GM19043 (cell line): ENCODE data around the gene UBA1.

Experiments
- ATAC-seq: cut with Tn5 transposase; IDR thresholded peaks from one replicate; pipeline ENCODE4 v1.9.1; 2021; ENCODE audit warnings: low read depth; ENCODE audit not compliant: unreplicated experiment

Gene UBA1

DNA sequence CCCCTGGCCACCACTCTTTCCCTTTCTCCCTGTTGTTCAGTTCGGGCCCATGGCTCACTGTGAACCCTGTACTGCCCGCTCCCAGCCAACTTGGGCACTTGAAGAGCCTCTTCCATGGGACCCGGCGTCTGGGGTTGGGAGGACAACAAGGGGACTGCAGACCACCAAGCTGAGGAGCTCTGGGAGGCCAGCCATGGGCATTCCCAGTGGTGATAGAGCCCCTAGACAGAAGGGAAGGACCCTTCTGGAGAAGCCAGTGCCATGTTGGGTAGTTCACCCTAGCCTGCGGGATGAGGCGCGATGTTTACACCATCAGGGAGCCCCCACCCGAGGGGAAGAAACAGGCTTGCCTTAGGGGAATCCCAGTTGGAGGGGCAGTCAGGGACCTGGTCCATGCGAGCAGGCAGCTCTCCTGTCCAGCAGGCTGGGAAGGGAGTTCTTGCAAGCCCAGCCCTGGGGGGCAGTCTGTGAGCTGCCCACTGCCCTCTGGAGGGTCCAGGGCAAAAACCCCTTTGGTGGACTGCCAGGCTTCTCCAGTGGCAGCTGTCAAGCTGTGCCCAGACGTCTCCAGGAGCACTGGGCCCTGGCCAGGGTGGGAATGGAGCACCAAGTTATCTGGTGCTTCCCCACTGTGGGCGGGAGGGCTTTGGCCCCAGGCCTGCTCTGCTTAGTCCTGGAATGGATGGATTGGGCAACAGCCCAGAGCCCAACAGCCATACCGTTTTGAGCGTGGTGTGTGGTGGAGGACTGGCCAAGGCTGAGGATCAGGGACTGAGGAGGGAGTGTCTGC lies 23.7 kb upstream of the UBA1 start:
- ATAC-seq, result no peak

DNA sequence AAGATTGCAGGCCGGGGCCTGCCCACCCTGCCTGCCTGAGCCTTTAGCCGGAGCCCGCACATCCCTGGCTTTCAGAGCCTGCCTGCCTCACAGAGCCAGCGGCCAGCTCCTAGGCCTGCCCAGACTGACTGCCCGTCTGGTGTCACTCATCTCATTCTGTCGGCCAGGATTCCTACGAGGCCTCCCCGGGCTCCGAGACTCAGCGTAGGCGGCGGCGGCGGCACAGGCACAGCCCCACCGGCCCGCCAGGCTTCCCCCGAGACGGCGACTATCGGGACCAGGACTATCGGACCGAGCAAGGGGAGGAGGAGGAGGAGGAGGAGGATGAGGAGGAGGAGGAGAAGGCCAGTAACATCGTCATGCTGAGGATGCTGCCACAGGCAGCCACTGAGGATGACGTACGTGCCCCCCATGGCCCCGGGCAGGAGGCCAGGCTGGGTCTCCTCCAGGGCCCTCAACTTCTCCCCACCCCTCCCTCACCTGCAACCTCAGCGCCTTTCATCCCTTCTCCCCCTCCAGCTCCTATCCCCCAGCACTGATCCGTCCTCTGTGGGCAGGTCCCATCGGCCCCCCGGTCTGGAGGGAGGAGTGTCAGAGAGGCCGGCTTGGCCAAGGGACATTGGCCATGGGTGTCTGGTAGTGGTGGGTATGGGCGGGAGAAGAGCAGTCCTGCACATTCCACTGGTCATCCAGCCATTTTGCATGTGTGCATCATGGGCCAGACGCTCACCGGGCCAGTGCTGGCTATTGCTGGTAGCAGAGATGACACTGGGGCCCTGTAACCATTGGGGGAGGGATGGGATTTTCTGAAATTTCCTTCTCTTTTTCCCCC lies 22.6 kb upstream of the UBA1 start:
- ATAC-seq, result no peak

DNA sequence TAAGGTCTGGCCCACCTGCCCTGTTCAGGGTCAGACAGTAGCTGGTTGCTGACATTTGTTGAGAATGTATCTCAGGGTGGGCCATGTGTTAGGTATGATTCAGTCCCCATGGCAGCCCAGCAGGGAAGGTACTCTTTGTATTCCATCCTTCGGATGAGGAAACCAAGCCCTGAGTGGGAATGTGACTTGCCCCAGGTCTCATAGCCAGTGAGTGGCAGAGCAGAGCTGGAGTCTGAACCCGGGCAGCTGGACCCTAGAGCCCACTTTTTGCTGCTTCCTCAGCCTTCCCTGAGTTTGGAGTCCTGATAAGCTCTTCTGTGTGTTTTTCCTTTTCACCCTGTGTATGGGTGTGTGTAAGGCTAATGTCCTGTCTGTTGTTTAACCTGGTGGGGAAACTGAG lies 21.6 kb upstream of the UBA1 start:
- ATAC-seq, result no peak

DNA sequence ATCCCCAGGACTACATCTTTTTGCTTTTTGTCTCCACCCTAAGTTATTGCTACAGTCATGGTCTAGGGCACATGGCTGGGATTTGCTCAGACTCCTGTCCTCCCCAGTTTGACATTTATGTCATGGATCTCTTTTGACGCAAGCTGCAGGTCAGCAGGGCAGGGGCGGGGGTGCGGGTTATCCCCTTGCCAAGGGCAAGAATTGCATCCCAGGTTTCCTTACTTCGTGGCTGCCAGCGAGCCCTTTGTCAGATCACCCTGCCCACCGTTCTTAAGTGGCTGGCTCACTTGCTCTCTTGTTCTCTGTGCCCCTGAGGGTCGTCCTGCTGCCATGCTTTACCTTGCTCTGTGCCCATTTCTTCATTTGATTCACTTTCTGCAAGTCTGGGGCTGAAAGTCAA lies 21.1 kb upstream of the UBA1 start:
- ATAC-seq, result no peak

DNA sequence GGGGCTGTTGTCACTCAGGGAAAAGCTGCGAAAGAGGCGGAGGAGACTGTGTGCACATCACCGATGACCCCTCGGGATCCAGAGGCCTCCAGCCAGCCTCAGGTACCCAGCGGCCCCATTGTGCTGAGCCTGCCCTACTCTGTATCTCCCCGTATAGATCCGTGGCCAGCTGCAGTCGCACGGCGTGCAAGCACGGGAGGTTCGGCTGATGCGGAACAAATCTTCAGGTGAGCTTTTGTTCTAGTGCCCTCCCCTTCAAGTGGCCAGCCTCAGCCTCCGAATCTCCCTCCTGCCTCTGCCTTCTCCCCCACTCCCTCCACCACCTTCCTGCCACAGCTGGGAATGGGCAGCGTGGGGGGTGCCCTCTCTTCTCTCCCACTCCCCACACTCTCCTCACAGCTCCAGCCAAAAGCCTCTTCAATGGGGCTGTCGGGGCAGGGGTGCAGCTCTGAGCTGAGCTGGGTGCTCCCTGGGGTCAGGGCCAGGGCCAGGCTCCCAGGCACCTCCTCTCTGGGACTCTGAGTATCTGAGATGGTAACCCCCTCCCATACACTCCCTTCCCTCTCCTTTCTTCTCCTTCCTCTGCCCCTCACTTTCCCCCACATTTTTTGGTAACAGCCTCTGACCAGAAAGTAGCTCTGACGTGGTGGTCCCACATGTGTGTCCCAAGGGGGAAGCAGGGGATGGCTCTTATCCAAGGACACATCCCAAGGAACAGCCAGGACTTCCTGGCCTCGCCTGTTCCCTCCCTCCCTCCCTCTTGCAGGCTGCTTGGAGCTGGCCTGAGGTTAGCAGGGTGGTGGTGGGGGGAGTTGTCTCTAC lies 20.4 kb upstream of the UBA1 start:
- no peak for ATAC-seq

DNA sequence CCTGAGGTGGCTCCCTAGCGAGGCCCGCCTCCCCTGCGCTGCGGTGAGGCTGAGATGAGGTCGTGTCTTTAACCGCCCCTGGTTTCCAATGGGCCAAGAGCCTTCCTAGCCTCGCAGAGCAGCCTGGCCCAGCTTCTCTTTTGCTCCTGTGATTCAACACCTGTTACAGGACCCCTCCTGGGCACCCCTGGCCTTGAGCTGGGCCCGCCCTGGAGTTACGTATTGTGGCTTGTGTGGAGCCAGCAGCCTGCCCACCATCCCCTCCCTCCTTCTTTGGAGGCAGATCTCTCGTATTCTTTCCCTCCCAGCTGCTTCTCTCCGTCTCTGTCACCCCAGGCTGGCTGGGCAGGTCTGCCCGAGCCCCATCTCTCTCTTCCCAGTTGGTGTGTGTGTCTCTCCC lies 19.3 kb upstream of the UBA1 start:
- no peak for ATAC-seq

DNA sequence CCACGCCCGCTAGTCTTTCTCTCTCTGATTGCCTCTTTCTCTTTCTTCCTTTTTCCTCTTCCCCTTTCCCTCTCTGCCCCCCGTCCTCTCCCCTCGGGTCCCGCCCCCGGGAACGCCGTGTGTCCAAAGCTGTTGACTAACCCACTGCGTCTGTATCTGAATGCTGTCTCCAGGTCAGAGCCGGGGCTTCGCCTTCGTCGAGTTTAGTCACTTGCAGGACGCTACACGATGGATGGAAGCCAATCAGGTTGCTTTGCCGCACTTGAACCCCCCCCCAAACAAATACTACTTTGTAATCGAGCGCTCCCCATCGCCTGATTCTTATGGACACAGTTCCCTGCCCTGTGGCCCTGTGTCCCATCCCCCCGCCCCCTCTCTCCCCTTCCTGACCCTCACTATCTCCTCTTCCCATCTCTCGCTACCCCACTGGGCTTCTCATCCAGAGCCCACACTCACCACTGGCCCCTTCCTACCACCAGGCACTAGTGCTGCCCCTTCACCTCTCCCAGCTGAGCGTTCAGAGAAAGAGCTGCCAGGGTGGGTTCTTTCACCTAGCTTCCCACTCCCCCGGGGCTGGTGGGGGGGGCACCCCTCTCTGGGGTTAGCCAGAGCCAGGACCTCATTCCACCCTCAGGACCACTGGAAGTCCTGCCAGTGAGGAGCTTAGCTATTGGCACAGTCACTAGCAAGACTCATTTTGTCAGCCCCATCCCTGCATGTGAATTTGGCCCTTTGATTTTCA lies 18.6 kb upstream of the UBA1 start:
- no peak for ATAC-seq

DNA sequence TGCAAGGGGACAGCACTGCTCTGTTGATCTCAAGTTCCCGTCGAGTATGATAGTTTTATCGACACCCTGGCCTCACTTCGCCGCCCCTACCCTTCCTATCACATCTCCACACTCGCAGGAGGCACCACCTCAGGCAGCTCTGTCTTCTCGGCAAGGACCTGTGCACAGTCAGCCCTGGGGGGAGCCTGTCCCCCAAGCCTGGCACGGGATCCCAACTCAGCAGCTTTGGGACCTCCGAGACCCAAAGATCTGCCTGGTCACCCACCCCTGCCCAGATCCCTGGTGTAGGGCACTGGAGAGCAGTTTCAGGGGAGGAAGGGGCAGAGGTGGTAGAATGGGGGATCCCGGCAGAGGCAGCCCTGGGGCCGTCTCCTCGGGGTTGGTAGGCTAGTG lies 18.0 kb upstream of the UBA1 start:
- no peak for ATAC-seq

DNA sequence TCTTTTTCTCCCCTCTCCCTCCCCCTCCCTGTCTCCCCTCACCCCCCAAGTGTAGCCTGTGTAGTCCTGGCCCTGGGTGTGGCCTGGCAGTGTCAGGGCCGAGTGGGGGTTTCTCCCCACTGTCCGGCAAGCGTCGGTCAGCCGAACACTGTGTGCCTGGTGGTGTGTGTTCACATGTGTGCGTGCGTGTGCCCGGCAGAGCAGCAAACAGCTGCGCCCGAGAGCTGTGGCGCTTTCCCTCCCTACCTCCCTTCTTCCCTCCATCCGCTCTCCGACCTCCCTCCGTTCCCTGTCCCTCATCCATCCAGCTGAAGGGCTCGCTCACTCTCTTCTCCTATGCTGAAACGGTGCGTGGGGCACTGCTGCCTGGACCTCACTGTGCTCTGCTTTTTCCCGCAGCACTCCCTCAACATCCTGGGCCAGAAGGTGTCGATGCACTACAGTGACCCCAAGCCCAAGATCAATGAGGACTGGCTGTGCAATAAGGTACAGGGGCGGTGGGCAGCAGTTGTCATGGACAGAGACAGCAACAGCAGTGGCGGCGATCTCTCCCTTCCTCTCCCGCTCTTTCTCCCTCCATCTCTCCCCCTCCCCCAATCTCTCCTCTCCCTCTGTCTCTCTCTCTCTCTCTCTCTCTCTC lies 17.4 kb upstream of the UBA1 start:
- no peak for ATAC-seq

DNA sequence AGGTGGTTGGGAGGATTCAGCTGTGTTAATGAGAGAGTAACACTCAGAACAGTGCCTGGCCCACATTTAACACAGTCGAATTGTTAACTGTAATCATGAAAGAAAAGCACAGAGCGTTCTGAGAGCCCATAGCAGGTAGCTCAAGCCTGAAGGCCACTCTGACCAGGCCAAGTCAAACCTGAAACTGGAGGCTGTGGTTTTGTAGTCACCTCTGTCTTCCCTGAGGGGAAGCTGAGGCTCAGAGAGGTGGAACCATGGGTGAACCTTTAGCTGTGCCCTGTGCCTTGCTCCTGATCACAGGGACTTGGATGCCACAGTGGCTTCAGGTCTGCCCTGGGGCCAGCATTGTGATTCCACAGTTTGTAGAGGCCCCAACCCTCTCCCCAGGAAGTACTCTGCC lies 16.6 kb upstream of the UBA1 start:
- ATAC-seq, result no peak

DNA sequence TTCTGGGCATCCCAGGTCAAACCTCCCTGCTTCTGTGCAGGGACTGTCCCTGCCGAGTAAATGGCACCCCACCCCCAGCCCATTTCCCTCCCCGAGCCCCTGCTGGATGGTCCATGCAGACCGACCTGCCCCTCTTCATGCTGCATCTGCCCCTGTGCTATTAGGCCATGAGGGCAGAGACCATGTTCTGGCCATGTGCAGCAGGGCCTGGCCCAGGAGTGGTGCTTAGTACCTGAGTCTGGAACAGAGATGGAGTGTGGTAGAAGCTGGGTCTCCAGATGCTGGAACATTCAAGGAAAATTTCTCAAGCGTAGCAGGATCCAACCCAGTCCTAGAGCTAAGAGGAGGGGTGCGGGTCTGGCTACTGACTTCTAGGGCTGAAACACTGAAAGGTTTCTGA lies 15.3 kb upstream of the UBA1 start:
- no peak for ATAC-seq

DNA sequence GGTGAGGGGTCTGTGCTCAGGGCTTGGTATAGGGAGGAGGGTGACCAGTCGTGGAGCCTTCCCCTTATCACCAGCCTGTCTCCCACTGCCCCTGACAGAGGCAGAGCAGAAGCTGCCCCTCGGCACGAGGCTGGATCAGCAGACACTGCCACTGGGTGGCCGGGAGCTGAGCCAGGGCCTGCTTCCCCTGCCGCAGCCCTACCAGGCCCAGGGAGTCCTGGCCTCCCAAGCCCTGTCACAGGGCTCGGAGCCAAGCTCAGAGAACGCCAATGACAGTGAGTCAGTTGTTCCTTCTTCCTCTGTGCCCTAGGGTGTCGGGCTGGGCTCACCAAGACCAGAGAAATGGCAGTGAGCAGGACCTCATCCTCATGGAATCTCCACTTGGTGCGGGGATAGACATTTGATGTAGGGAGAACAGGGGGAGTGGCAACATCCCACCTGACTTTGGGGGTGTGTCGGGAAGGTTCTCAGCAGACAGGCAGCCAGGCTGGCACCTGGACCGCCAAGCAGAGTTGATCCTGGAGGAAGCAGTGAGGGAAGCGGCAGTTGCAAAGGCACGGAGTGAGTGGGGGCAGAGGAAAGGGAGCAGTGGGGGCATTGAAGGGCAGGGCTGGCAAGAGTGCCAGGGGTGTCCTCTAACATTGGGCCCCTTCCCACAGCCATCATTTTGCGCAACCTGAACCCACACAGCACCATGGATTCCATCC lies 14.3 kb upstream of the UBA1 start:
- ATAC-seq, result no peak

DNA sequence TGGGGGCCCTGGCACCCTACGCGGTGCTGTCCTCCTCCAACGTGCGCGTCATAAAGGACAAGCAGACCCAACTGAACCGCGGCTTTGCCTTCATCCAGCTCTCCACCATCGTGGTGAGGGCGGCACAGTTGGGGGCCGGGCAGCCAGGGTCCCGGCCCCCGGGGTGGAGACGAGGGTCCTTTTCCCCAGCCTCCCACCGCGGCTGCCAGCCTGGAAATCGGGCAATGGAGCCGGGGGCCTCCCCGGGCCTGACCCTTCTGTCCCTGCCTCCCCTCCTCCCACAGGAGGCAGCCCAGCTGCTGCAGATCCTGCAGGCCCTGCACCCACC lies 13.7 kb upstream of the UBA1 start:
- ATAC-seq, result no peak

DNA sequence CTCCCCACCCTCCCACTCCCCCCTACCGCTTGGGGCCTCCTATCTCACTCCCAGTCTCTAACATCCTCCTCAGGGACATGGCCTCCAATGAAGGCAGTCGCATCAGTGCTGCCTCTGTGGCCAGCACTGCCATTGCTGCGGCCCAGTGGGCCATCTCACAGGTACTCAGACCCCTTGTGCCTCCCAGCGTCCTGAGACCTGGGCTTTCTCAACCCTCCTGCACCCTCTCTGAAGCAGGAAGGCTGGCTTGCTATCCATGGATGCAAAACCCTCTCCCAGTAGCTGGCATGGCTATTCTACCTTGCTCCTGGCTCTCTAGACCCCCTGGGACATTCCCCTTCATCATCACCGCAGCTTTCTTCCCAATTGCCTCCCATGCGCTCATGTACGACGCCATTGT lies 13.3 kb upstream of the UBA1 start:
- no peak for ATAC-seq

DNA sequence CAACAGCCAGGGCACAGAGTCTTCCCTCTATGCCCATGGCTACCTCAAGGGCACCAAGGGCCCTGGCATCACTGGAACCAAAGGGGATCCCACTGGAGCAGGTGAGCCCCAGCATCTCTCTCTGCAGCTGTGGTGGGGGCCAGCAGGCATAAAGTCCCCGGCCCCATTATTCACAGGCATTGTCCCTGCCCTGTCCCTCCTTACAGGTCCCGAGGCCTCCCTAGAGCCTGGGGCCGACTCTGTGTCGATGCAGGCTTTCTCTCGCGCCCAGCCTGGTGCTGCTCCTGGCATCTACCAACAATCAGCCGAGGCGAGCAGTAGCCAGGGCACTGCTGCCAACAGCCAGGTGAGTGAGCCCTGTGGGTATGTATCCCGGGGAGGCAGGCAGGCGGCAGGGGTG lies 12.3 kb upstream of the UBA1 start:
- no peak for ATAC-seq

DNA sequence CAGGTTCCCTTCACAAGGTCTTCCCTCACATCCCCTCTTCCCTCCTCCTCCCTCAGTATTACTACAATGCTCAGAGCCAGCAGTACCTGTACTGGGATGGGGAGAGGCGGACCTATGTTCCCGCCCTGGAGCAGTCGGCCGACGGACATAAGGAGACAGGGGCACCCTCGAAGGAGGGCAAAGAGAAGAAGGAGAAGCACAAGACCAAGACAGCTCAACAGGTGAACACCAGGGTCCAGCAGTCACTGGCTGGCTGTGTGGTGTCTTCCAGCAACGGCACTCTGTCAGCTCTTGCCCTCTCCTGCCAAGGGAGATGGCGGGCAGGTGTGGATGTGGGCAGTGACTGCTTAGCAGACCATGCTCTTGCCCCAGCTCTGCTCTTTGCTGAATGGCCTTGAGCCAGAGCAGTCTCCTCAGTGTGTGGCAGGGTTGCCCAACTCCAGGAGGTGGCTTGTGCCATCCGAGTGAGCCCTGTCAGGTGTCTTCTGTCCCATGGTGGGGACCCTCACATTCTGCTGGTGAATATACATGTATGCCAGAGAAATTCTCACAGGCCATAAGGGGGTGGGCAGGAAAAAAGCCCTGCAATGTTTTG lies 11.4 kb upstream of the UBA1 start:
- no peak for ATAC-seq

DNA sequence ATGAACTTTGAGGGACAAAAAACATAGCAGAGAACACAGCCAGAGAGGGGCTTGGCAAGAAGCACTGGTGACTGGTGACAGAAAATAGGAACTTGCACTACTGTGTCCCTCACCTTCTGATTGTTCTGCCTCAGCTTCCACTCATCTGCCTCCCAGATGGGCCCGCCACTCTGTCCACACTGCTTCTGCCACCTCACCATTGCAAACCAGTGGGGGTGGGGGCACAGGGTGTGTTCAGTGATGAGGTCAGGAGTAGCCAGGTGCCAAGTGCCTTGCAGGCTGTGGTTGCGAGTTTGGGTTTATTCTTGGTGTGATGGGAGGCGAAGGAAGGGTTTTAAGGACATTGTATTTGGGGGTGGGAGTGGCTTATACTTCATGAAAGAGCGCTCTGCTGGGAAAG lies 9.1 kb upstream of the UBA1 start:
- no peak for ATAC-seq

DNA sequence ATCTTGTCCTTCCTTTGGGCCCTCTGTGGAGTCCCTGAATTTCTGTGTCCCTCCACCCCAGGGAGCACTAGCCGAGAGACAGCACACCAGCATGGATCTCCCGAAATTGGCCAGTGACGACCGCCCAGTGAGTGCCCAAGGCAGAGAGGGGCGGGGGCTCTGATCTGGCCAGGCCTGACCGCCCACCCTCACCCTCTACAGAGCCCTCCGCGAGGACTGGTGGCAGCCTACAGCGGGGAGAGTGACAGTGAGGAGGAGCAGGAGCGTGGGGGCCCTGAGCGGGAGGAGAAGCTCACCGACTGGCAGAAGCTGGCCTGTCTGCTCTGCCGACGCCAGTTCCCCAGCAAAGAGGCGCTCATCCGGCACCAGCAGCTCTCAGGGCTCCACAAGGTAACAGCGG lies 8.4 kb upstream of the UBA1 start:
- no peak for ATAC-seq

DNA sequence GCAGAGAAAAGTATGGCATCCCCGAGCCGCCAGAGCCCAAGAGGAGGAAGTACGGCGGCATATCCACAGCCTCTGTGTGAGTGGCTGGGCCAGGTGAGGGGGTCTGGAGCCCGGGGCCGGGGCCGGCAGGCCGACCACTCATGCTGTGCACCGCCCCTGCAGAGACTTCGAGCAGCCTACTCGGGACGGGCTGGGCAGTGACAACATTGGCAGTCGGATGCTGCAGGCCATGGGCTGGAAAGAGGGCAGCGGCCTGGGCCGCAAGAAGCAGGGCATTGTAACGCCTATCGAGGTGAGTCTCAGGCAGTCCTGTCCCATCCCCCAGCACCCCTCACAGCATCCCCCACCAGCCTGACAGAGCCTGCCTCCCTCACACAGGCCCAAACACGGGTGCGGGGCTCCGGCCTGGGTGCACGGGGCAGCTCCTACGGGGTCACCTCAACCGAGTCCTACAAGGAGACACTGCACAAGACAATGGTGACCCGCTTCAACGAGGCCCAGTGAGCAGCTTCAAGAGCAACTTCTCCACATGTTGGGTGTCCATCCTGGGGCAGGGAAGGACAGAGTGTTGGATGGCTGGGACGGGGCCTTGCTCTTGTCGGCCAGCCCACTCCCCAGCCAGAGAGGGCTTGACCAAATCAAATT lies 7.4 kb upstream of the UBA1 start:
- no peak for ATAC-seq
